Psoas muscle (tissue), 8 donors: ENCODE data around the gene CELA3A. TPM values are rescaled to one million over a fixed set of nuclear protein-coding genes. Genes with fewer than 3 reads are reported as not detected.
"Not testable (repeated sequence)": the region's sequence is repeated elsewhere in the genome, so short reads cannot be mapped to it uniquely, and the experiment has no call there.

ENCODE experiments used
- ATAC-seq, 4 donors: fragments of 200-7000 bp; cut with Tn5 transposase; one replicate each; pipeline ENCODE4 v1.9.1; 2020; ENCODE audit warnings: moderate library complexity in 3 of 4, mild to moderate bottlenecking in 2 of 4
- DNase-seq, 2 donors: peaks; one replicate each; pipeline ENCODE4 v3.0.0-alpha.2; 2020
- H3K27ac ChIP-seq: fragments of 200-600 bp; one replicate; pipeline ENCODE4 v1.8.0; 2022
- H3K27me3 ChIP-seq, 3 donors: fragments of 200-600 bp in 1 of 3; one replicate each; pipeline versions ENCODE4 v1.6.1 to v1.8.0; 2013 to 2022; ENCODE audit warnings: low read length in 2 of 3, mild to moderate bottlenecking in 2 of 3, moderate library complexity in 1 of 3; ENCODE audit not compliant: insufficient read depth in 3 of 3
- H3K36me3 ChIP-seq, 2 donors: fragments of 200-600 bp in 1 of 2; one replicate each; pipeline versions ENCODE4 v1.6.1 to v1.8.0; 2013 to 2022; ENCODE audit warnings: low read depth in 1 of 2, mild to moderate bottlenecking in 1 of 2, moderate library complexity in 1 of 2; ENCODE audit not compliant: insufficient read depth in 1 of 2
- H3K4me1 ChIP-seq: fragments of 200-600 bp; one replicate; pipeline ENCODE4 v1.8.0; 2022
- H3K4me3 ChIP-seq: fragments of 200-600 bp; one replicate; pipeline ENCODE4 v1.8.0; 2022; ENCODE audit warnings: mild to moderate bottlenecking
- H3K9me3 ChIP-seq: fragments of 200-600 bp; one replicate; pipeline ENCODE4 v1.8.0; 2022
- CTCF ChIP-seq: fragments of 200-600 bp; IDR thresholded peaks from one replicate; pipeline ENCODE4 v1.8.0; 2022; ENCODE audit warnings: antibody characterized with exemption
- WGBS, 3 donors: extraction: QIAGEN DNeasy Blood & Tissue Kit; methylation state at CpG; one replicate each; pipeline versions ENCODE4 v1.1.6 to v1.1.7; 2013; 5-methylcytosine and 5-hydroxymethylcytosine counted together
- intact Hi-C, 2 donors: fragments of 100-400 bp; cut with DNase I; formaldehyde crosslinking; loops; one replicate each; pipeline versions ENCODE4 v1.11.0 to v1.14.2; 2022
- polyA plus RNA-seq, 3 donors: library from polyadenylated mRNA; stranded (reverse); fragments of 200-250 nt; gene quantifications; one replicate each; pipeline ENCODE4 v1.2.3, GENCODE V29; 2013
- total RNA-seq, 4 donors: library from RNA; stranded (reverse); fragmentation: NEBNext Ultra II Directional in 2 of 4; extraction: Animal tissue kit (Norgen Biotek cat#: 25700) in 2 of 4; gene quantifications; one replicate each; pipeline versions ENCODE4 v1.2.1 to v1.2.4, GENCODE V29; 2021 to 2023
- donor health status: healthy with polysubstance abuse.
- donor health status: DM: no; HTN: no; CAD: no; lungs with moderate emphysema.
- donor health status: Bipolar disorder and iron deficiency.
- donor health status: healthy.
- donor health status: DM: yes; HTN: yes; CAD: no.
- donor health status: DM: no; HTN: no; CAD: no.
- donor health status: DM: no; HTN: no; CAD: no.
- donor health status: DM: yes; HTN: yes; CAD: no.

CELA3A gene
- total and polyA plus RNA-seq, 7 donors: 0.62 to 4.0 (median 1.4) TPM; not detected in 3

DNA sequence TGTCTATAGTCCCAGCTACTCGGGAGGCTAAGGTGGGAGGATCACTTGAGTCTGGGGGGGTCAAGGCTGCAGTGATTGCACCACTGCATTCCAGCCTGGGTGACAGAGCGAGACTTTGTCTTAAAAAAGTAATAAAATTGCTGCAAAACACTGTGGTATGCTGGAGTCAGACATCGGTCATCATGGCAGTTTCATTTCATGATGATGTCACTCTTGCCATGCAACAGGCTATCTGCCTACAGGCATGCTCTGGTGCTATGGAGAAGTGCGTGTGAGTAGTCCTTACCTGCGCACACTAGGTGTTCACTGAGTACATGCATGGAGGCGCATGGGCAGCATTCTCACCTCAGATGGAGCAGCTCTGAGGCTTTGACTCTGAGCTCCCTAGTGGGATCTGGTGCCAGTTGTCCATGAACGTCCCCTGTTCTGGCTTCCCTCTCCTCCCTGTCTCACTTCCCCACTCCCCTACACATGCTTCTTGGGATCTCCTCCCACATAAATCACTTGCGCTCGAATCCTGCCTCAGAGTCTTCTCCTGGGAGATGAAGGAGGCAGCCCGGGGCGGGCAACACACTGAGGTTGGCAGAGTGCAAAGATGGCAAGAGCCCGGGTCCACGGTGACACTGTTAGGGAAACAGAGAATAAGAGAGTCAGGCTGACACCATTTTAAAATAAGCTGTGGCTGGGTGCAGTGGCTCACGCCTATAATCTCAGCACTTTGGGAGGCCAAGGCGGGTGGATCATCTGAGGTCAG is 35.0 kb upstream of the CELA3A start:
- no peak overlapping the region for H3K4me3 ChIP-seq
- TF ChIP-seq CTCF: no peak
- no peaks in the 10 kb centered on the region for H3K27me3 ChIP-seq
- H3K9me3 ChIP-seq: no peaks in the 10 kb centered on the region
- intact Hi-C loops: no loop called here
- ATAC-seq: no peak
- no peak overlapping the region for H3K27ac ChIP-seq
- peak in 1 of 2 donors; percentile 25 for DNase-seq
- no peaks in the 10 kb centered on the region for H3K4me1 ChIP-seq
- 84 to 86% (median 85%) methylated on average over 15 of the region's 15 CpGs for WGBS, 3 donors
- no peaks in the 10 kb centered on the region for H3K36me3 ChIP-seq

DNA sequence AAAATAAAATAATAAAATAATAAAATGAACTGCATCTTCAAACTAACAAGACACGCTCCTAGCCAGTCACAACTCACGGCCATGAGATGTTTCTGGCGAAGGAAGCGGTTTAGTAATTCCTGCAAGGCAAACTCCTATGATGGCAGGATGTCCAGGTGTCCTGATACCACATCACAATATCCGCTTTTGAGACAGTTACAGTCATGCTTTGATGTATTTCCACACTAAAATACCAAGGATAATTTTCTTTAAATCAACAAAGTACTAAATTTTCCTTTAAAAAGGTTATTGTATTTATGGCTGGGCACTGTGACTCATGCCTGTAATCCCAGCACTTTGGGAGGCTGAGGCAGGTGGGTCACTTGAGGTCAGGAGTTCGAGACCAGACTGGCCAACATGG is 34.2 kb upstream of the CELA3A start:
- H3K9me3 ChIP-seq, H3K4me1 ChIP-seq, H3K27me3 ChIP-seq, H3K36me3 ChIP-seq, H3K27ac ChIP-seq, DNase-seq, ATAC-seq, H3K4me3 ChIP-seq, intact Hi-C loops: not testable (repeated sequence)
- 88 to 95% (median 88%) methylated on average over 6 of the region's 6 CpGs for WGBS, 3 donors

DNA sequence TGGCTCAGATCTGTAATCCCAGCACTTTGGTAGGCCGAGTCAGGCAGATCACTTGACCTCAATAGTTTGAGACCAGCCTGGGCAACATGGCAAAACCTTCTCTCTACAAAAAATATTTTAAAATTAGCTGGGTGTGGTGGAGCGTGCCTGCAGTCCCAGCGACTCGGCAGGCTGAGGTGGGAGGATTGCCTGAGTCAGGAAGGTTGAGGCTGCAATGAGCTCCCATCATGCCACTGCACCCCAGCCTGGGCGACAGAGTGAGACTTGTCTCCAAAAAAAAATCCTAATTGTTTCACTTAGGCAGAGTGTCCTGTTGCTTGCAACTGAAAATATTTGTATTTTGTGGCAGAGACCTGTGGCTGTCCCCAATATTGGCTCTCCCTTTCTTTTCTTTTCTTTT is 32.4 kb upstream of the CELA3A start:
- H3K4me3 ChIP-seq, H3K4me1 ChIP-seq, DNase-seq, H3K36me3 ChIP-seq, H3K9me3 ChIP-seq, intact Hi-C loops, H3K27me3 ChIP-seq, ATAC-seq, H3K27ac ChIP-seq: not testable (repeated sequence)
- 80 to 85% (median 82%) methylated on average over 5 of the region's 5 CpGs for WGBS, 3 donors

DNA sequence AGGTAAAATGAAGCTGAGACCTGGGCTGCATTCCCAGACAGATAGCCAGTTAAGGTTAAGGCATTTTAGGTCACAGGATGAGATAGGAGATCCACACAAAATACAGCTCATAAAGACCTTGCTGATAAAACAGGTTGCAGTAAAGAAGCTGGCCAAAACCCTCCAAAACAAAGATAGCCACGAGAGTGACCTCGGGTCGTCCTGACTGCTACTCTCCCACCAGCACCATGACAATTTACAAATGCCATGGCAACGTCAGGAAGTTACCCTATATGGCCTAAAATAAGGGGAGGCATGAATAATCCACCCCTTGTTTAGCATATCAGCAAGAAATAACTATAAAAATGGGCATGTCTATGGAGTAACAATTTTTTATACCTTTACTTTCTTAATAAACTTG is 30.9 kb upstream of the CELA3A start:
- ATAC-seq, H3K4me3 ChIP-seq, intact Hi-C loops, H3K36me3 ChIP-seq, H3K27me3 ChIP-seq, H3K9me3 ChIP-seq, DNase-seq, H3K27ac ChIP-seq, H3K4me1 ChIP-seq: not testable (repeated sequence)
- 49 to 66% (median 51%) methylated on average over 4 of the region's 4 CpGs for WGBS, 3 donors

DNA sequence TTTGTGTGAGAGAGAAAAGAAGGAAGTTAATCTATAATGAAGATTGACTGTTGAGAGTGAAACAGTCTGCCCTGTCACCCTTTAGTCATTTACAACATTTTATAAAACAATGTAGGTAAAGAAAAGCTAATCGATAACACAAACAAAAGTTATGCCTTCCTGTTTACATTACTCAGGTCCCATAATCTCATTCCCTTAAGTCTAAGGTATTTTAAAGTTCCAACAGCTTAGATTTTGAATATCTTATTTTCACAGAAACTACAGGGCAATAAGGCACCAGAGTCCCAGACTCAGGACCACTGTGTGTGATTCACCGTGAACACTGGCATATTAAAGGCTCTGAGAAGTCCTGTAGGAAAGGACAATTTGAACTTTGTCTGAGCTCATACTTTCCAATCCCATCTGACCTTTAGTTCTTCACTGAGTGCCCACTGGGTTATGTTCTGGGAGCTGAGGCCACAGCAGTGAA is 28.4 kb upstream of the CELA3A start:
- H3K36me3 ChIP-seq, H3K4me1 ChIP-seq, DNase-seq, H3K9me3 ChIP-seq, intact Hi-C loops, H3K27ac ChIP-seq, H3K27me3 ChIP-seq, ATAC-seq, H3K4me3 ChIP-seq: not testable (repeated sequence)
- WGBS, 3 donors: 64 to 77% (median 72%) methylated on average over 2 of the region's 2 CpGs

GRCh38 chr1:21973948-21974347 is 27.5 kb upstream of the CELA3A start:
- H3K36me3 ChIP-seq, H3K9me3 ChIP-seq, H3K4me3 ChIP-seq, intact Hi-C loops, H3K27ac ChIP-seq, H3K27me3 ChIP-seq, H3K4me1 ChIP-seq: not testable (repeated sequence)
- peak in 1 of 2 donors; percentile 1 for DNase-seq
- ATAC-seq: peak in 1 of 4 donors; percentile 15
- WGBS, 3 donors: 74 to 85% (median 76%) methylated on average over 5 to 8 of the region's 8 CpGs

- H3K9me3 ChIP-seq, H3K4me1 ChIP-seq, H3K27ac ChIP-seq, H3K4me3 ChIP-seq, intact Hi-C loops, H3K27me3 ChIP-seq, H3K36me3 ChIP-seq: not testable (repeated sequence)
- WGBS, 3 donors: 32 to 40% (median 35%) methylated on average over 6 of the region's 6 CpGs
- DNase-seq (peak in 1 of 2 donors; percentile 18), ATAC-seq (peak; percentile 77 to 93 (median 88))
These were observed 26.8 kb upstream of the CELA3A start for GRCh38 chr1:21974699-21975098.

DNA sequence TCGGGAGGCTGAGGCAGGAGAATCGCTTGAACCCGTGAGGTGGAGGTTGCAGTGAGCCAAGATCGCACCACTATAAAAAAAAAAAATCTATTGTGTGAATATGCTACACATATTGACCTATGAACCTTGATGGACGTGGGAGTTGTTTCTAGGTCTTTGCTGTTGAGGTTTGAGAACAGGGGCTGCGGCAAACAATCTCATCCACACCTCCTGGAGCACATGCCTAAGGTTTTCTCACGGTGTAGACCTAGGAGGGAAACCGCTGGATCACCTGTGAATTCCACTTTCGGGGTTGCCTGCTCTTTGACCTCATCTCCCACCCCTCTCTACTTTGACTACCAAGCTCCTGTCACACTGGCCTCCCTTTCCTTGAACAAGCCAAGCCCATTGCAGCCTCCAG is 26.2 kb upstream of the CELA3A start:
- H3K9me3 ChIP-seq, H3K27ac ChIP-seq, ATAC-seq, H3K36me3 ChIP-seq, intact Hi-C loops, H3K4me1 ChIP-seq, H3K4me3 ChIP-seq, H3K27me3 ChIP-seq, DNase-seq: not testable (repeated sequence)
- 87 to 96% (median 94%) methylated on average over 9 of the region's 9 CpGs for WGBS, 3 donors

- H3K27me3 ChIP-seq, H3K4me1 ChIP-seq, intact Hi-C loops, H3K36me3 ChIP-seq, ATAC-seq, H3K9me3 ChIP-seq, H3K27ac ChIP-seq, H3K4me3 ChIP-seq: not testable (repeated sequence)
- WGBS, 3 donors: 75 to 82% (median 82%) methylated on average over 6 to 9 of the region's 9 CpGs
- peak in 1 of 2 donors; percentile 34 for DNase-seq
These were observed 24.7 kb upstream of the CELA3A start, which contains the start of gene CELA3B for GRCh38 chr1:21976703-21977239. Gene CELA3B (plus strand): TSS chr1:21977022. CDS start chr1:21977040, 18 bp downstream.

GRCh38 chr1:21978209-21978608 is 23.2 kb upstream of the CELA3A start:
- peak in 1 of 2 donors; percentile 21 for DNase-seq
- 86 to 88% (median 88%) methylated on average over 11 of the region's 11 CpGs for WGBS, 3 donors
- H3K27ac ChIP-seq, intact Hi-C loops, H3K36me3 ChIP-seq, ATAC-seq, H3K4me1 ChIP-seq, H3K27me3 ChIP-seq, H3K4me3 ChIP-seq, H3K9me3 ChIP-seq: not testable (repeated sequence)
